ENCODE results near the gene MYCL. TPM values are rescaled to one million over a fixed set of nuclear protein-coding genes. Genes with fewer than 3 reads are reported as not detected.

MYCL gene
- total and polyA plus RNA-seq, 2 of the 4 experiments (the other 2 are of a cell fraction) = 0.72 to 0.87 TPM

DNA sequence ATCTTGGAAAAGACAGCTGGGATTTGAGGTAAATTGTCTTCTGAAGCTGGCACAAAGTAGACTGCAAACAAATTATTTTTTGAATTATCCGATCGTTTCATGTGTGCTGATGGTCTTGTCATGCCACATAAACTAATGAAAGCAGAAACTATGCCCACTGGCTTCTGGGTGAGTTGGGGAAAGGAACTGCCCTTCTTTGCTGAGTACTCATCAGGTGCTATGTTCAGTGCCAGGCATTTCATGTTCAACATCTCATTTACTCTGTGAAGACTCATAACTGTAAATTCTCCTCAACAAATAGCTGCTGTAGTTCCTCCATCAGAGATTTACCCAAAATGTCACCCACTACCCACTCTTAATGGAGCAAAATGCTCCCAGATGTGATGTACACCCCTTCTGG lies 19.6 kb downstream of the MYCL start:
- Histone ChIP-seq H2BK120ac (ENCODE audit: low read depth, low read length) (no peak overlapping the region), H3K9ac (ENCODE audit: low read depth, low read length) (peak overlapping the region; percentile 90), H3K79me1 (ENCODE audit: low read depth in 1 of 2, low read length in 2 of 2) (peaks cover 23 to 58% of the 10 kb centered on the region in 2 experiments), H3K18ac (ENCODE audit: low read depth, low read length) (no peak overlapping the region), H3K9me3 (ENCODE audit: control insufficient read depth, insufficient read depth, low read length) (no peaks in the 10 kb centered on the region), H4K20me1 (ENCODE audit: insufficient read depth, low read length) (peaks cover 25% of the 10 kb centered on the region), H3K27ac (ENCODE audit: insufficient read depth, low read length) (no peak overlapping the region), H4K91ac (ENCODE audit: insufficient read depth, low read depth, low read length) (no peak overlapping the region), H3K56ac (ENCODE audit: extremely low read depth, insufficient read depth, low read length) (0 out of 2 replicates have a peak overlapping the region, but pooled peaks have one; percentile 65), H2AFZ (replicated peaks; ENCODE audit: low read length, poor library complexity) (no peak overlapping the region), H2BK20ac (ENCODE audit: low read depth, low read length) (no peak overlapping the region), H3K4ac (ENCODE audit: low read depth, low read length) (no peak overlapping the region; the same call in 1 of the 2 replicates), H3K4me3 (ENCODE audit: insufficient read depth, low read depth, low read length) (peak overlapping the region; percentile 95), H3K23ac (ENCODE audit: low read depth, low read length) (peak overlapping the region; percentile 84), H2AK9ac (replicated peaks; ENCODE audit: low read depth, low read length, poor library complexity) (no peak overlapping the region), H2BK15ac (ENCODE audit: low read depth, low read length) (no peak overlapping the region), H4K8ac (ENCODE audit: low read depth in 2 of 2, low read length in 2 of 2) (0 out of 4 replicates have a peak overlapping the region, but pooled peaks of 1 of the 2 experiments have one; percentile 33), H4K5ac (ENCODE audit: low read depth, low read length) (no peak overlapping the region), H3K27me3 (ENCODE audit: control insufficient read depth, insufficient read depth, low read length) (no peaks in the 10 kb centered on the region), H3K4me1 (ENCODE audit: control insufficient read depth, insufficient read depth, low read length) (peaks cover 4% of the 10 kb centered on the region), H3K9me1 (ENCODE audit: insufficient read depth, low read length) (peaks cover 5% of the 10 kb centered on the region; the same call in 1 of the 2 replicates), H3K14ac (replicated peaks; ENCODE audit: low read depth, low read length) (peak overlapping the region; percentile 56), H3K36me3 (ENCODE audit: control insufficient read depth, insufficient read depth, low read length) (no peaks in the 10 kb centered on the region; the same call in 1 of the 2 replicates), H2AK5ac (ENCODE audit: low read depth, low read length) (no peak overlapping the region), H2BK5ac (ENCODE audit: low read depth, low read length, poor library complexity, severe bottlenecking) (no peak overlapping the region), H3K4me2 (ENCODE audit: low read depth, low read length) (peak overlapping the region; percentile 100)
- TF ChIP-seq, protein P1, sequence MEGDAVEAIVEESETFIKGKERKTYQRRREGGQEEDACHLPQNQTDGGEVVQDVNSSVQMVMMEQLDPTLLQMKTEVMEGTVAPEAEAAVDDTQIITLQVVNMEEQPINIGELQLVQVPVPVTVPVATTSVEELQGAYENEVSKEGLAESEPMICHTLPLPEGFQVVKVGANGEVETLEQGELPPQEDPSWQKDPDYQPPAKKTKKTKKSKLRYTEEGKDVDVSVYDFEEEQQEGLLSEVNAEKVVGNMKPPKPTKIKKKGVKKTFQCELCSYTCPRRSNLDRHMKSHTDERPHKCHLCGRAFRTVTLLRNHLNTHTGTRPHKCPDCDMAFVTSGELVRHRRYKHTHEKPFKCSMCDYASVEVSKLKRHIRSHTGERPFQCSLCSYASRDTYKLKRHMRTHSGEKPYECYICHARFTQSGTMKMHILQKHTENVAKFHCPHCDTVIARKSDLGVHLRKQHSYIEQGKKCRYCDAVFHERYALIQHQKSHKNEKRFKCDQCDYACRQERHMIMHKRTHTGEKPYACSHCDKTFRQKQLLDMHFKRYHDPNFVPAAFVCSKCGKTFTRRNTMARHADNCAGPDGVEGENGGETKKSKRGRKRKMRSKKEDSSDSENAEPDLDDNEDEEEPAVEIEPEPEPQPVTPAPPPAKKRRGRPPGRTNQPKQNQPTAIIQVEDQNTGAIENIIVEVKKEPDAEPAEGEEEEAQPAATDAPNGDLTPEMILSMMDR (conservative IDR thresholded peaks at IDR 0.05; ENCODE audit: low read depth, low read length) = no peak
- TF ChIP-seq MAFK (IDR thresholded peaks at IDR 0.05; ENCODE audit: low read depth, low read length) (no peak), RFX5 (IDR thresholded peaks at IDR 0.05; ENCODE audit: low read depth, low read length) (no peak), SMC3 (IDR thresholded peaks at IDR 0.05; ENCODE audit: low read depth, low read length) (no peak), MXI1 (IDR thresholded peaks at IDR 0.05; ENCODE audit: borderline replicate concordance, low read depth, low read length) (no peak), RAD21 (IDR thresholded peaks at IDR 0.05; ENCODE audit: low read length) (no peak)
- TF ChIP-seq, protein P2, sequence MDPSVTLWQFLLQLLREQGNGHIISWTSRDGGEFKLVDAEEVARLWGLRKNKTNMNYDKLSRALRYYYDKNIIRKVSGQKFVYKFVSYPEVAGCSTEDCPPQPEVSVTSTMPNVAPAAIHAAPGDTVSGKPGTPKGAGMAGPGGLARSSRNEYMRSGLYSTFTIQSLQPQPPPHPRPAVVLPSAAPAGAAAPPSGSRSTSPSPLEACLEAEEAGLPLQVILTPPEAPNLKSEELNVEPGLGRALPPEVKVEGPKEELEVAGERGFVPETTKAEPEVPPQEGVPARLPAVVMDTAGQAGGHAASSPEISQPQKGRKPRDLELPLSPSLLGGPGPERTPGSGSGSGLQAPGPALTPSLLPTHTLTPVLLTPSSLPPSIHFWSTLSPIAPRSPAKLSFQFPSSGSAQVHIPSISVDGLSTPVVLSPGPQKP (IDR thresholded peaks at IDR 0.05; ENCODE audit: borderline replicate concordance, low read depth, low read length) = no peak
- TF ChIP-seq, protein P3, sequence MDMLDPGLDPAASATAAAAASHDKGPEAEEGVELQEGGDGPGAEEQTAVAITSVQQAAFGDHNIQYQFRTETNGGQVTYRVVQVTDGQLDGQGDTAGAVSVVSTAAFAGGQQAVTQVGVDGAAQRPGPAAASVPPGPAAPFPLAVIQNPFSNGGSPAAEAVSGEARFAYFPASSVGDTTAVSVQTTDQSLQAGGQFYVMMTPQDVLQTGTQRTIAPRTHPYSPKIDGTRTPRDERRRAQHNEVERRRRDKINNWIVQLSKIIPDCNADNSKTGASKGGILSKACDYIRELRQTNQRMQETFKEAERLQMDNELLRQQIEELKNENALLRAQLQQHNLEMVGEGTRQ (IDR thresholded peaks at IDR 0.05; ENCODE audit: low read depth, low read length) = no peak
- no TSS peak for BruUV-seq (replicated peaks)
- ChIA-PET CTCF (interaction anchor here (0.6 kb wide), 1 partner anchor 150 kb away, joined by 3 read pairs; no protein-coding TSS in a partner anchor), POLR2A (ENCODE audit: unreplicated experiment) (no interaction called here)
- in situ Hi-C loops (cut with MboI; ENCODE audit: low sequenced_read_pairs) (no loop called here), intact Hi-C loops (cut with micrococcal nuclease) (no loop called here), dilution Hi-C loops (cut with HindIII; ENCODE audit: low sequenced_read_pairs, unreplicated experiment) (no loop called here)
- DNase-seq = no peak
- no CpG with 5 or more reads among the region's 2 CpGs for WGBS, 2 experiments (ENCODE audit: extremely low coverage in 2 of 2, insufficient read length in 1 of 2)
- ATAC-seq (ENCODE audit: low read depth) = no peak

All from IMR-90 (cell line).